HEK293 (cell line): ENCODE measurements around the gene DPH6.

Source experiments
- CTCF ChIA-PET: fragments of 350-600 bp; formaldehyde crosslinking; extraction: SDS; loops from one replicate; lab custom pipeline; 2021; ENCODE audit warnings: antibody characterized with exemption; lab: Yijun Ruan, JAX
- POLR2A ChIA-PET: fragments of 300-600 bp; formaldehyde crosslinking; extraction: SDS; loops from one replicate; lab custom pipeline; 2020; ENCODE audit warnings: antibody characterized with exemption, inconsistent platforms; lab: Yijun Ruan, JAX
- H3K27ac ChIP-seq: fragments of 200-500 bp; sonication (Bioruptor generic); 2 replicates; pipeline ENCODE4 v1.5.1; 2014; ENCODE audit warnings: low read depth, low read length, control low read depth, inconsistent platforms; ENCODE audit errors: extremely low read depth
- H3K36me3 ChIP-seq, 2 experiments: fragments of 200-500 bp in 1 of 2; sonication (Bioruptor generic) in 1 of 2; 1 replicate in 1 of 2; 2 replicates in 1 of 2; pipeline ENCODE4 v1.5.1; 2014 to 2017; ENCODE audit warnings: inconsistent platforms in 2 of 2, low read length in 2 of 2; ENCODE audit not compliant: control insufficient read depth in 2 of 2, insufficient read depth in 1 of 2
- H3K4me1 ChIP-seq: fragments of 200-500 bp; sonication (Bioruptor generic); 2 replicates; pipeline ENCODE4 v1.5.1; 2014; ENCODE audit warnings: mild to moderate bottlenecking, low read length, inconsistent platforms; ENCODE audit not compliant: control insufficient read depth, insufficient read depth
- H3K4me3 ChIP-seq: 2 replicates; pipeline ENCODE4 v1.5.1; 2011; ENCODE audit warnings: low read depth, mild to moderate bottlenecking, control low read depth, low read length, moderate library complexity
- H3K9me3 ChIP-seq: fragments of 200-500 bp; sonication (Bioruptor generic); 2 replicates; pipeline ENCODE4 v1.5.1; 2014; ENCODE audit warnings: low read depth, low read length, inconsistent platforms; ENCODE audit not compliant: control insufficient read depth, insufficient read depth
- BCL11A ChIP-seq: fragments of 450-650 bp; formaldehyde crosslinking; IDR thresholded peaks from 2 replicates; pipeline ENCODE4 v1.5.1; 2016; ENCODE audit warnings: low read depth, missing biosample characterization, missing genetic modification characterization
- KLF1 ChIP-seq: fragments of 450-650 bp; formaldehyde crosslinking; IDR thresholded peaks from 2 replicates; pipeline ENCODE4 v1.5.1; 2016; ENCODE audit warnings: missing biosample characterization, missing genetic modification characterization
- KLF16 ChIP-seq: fragments of 450-650 bp; formaldehyde crosslinking; IDR thresholded peaks from 2 replicates; pipeline ENCODE4 v1.5.1; 2017; ENCODE audit warnings: missing biosample characterization, missing genetic modification characterization
- OSR2 ChIP-seq: fragments of 450-650 bp; formaldehyde crosslinking; IDR thresholded peaks from 2 replicates; pipeline ENCODE4 v1.5.1; 2016; ENCODE audit warnings: missing biosample characterization, missing genetic modification characterization
- SALL2 ChIP-seq: fragments of 450-650 bp; formaldehyde crosslinking; IDR thresholded peaks from 2 replicates; pipeline ENCODE4 v1.5.0; 2017; ENCODE audit warnings: missing biosample characterization, mild to moderate bottlenecking, missing genetic modification characterization, borderline replicate concordance
- SETDB1 ChIP-seq: IDR thresholded peaks from one replicate; pipeline ENCODE4 v1.6.1; 2017; ENCODE audit warnings: mild to moderate bottlenecking, low read length, moderate library complexity, mixed read lengths; ENCODE audit not compliant: insufficient read length
- TCF7L2 ChIP-seq: IDR thresholded peaks from 2 replicates; pipeline ENCODE4 v1.6.1; 2011; ENCODE audit warnings: low read depth, mild to moderate bottlenecking, inconsistent platforms, low read length, moderate library complexity, borderline replicate concordance
- ZBTB1 ChIP-seq: fragments of 450-650 bp; formaldehyde crosslinking; IDR thresholded peaks from 2 replicates; pipeline ENCODE4 v1.5.1; 2016; ENCODE audit warnings: missing biosample characterization, missing genetic modification characterization
- ZBTB17 ChIP-seq: fragments of 450-650 bp; formaldehyde crosslinking; IDR thresholded peaks from 2 replicates; pipeline ENCODE4 v1.5.1; 2016; ENCODE audit warnings: missing biosample characterization, missing genetic modification characterization
- ZBTB21 ChIP-seq: fragments of 450-650 bp; formaldehyde crosslinking; IDR thresholded peaks from 2 replicates; pipeline ENCODE4 v1.5.1; 2017; ENCODE audit warnings: missing biosample characterization, missing genetic modification characterization
- ZBTB8A ChIP-seq: fragments of 450-650 bp; formaldehyde crosslinking; IDR thresholded peaks from 2 replicates; pipeline ENCODE4 v1.5.1; 2016; ENCODE audit warnings: missing biosample characterization, missing genetic modification characterization
- ZEB2 ChIP-seq: fragments of 450-650 bp; formaldehyde crosslinking; IDR thresholded peaks from 2 replicates; pipeline ENCODE4 v1.5.1; 2016; ENCODE audit warnings: missing biosample characterization, missing genetic modification characterization
- ZFP37 ChIP-seq: fragments of 450-650 bp; formaldehyde crosslinking; IDR thresholded peaks from 2 replicates; pipeline ENCODE4 v1.5.1; 2016; ENCODE audit warnings: missing biosample characterization, missing genetic modification characterization
- ZFP69B ChIP-seq: fragments of 450-650 bp; formaldehyde crosslinking; IDR thresholded peaks from 2 replicates; pipeline ENCODE4 v1.5.1; 2016; ENCODE audit warnings: missing biosample characterization, missing genetic modification characterization
- ZNF138 ChIP-seq: fragments of 450-650 bp; formaldehyde crosslinking; IDR thresholded peaks from 2 replicates; pipeline ENCODE4 v1.5.1; 2016; ENCODE audit warnings: missing biosample characterization, missing genetic modification characterization, borderline replicate concordance
- ZNF223 ChIP-seq: fragments of 450-650 bp; formaldehyde crosslinking; IDR thresholded peaks from 2 replicates; pipeline ENCODE4 v1.5.1; 2016; ENCODE audit warnings: missing biosample characterization, missing genetic modification characterization
- ZNF266 ChIP-seq: fragments of 450-650 bp; formaldehyde crosslinking; IDR thresholded peaks from 2 replicates; pipeline ENCODE4 v1.5.1; 2016; ENCODE audit warnings: missing biosample characterization, missing genetic modification characterization, low read depth
- ZNF302 ChIP-seq: fragments of 450-650 bp; formaldehyde crosslinking; IDR thresholded peaks from 2 replicates; pipeline ENCODE4 v1.5.1; 2016; ENCODE audit warnings: missing biosample characterization, missing genetic modification characterization, low read depth
- ZNF354C ChIP-seq: fragments of 450-650 bp; formaldehyde crosslinking; IDR thresholded peaks from 2 replicates; pipeline ENCODE4 v1.5.1; 2016; ENCODE audit warnings: missing biosample characterization, missing genetic modification characterization, low read depth, borderline replicate concordance
- ZNF501 ChIP-seq: fragments of 450-650 bp; formaldehyde crosslinking; IDR thresholded peaks from 2 replicates; pipeline ENCODE4 v1.5.1; 2016; ENCODE audit warnings: missing biosample characterization, missing genetic modification characterization
- ZNF530 ChIP-seq: fragments of 450-650 bp; formaldehyde crosslinking; IDR thresholded peaks from 2 replicates; pipeline ENCODE4 v1.5.1; 2016; ENCODE audit warnings: low read depth, missing biosample characterization, missing genetic modification characterization
- ZNF561 ChIP-seq: fragments of 450-650 bp; IDR thresholded peaks from 2 replicates; pipeline ENCODE4 v1.5.1; 2018; ENCODE audit warnings: missing biosample characterization, missing genetic modification characterization, borderline replicate concordance
- ZNF626 ChIP-seq: fragments of 450-650 bp; sonication (Bioruptor Pico); formaldehyde crosslinking; IDR thresholded peaks from 2 replicates; pipeline ENCODE4 v1.5.1; 2018; ENCODE audit warnings: missing biosample characterization, missing genetic modification characterization, inconsistent platforms
- ZNF76 ChIP-seq: fragments of 450-650 bp; formaldehyde crosslinking; IDR thresholded peaks from 2 replicates; pipeline ENCODE4; 2016; ENCODE audit warnings: low read depth, missing biosample characterization, missing genetic modification characterization, borderline replicate concordance
- ZNF785 ChIP-seq: fragments of 450-650 bp; formaldehyde crosslinking; IDR thresholded peaks from 2 replicates; pipeline ENCODE4 v1.5.1; 2016; ENCODE audit warnings: missing biosample characterization, missing genetic modification characterization
- ZSCAN30 ChIP-seq: fragments of 450-650 bp; IDR thresholded peaks from 2 replicates; pipeline ENCODE4 v1.5.1; 2018; ENCODE audit warnings: missing biosample characterization, mild to moderate bottlenecking, missing genetic modification characterization, moderate library complexity
- TF ChIP-seq, protein P1 (sequence below): fragments of 450-650 bp; formaldehyde crosslinking; IDR thresholded peaks from 2 replicates; pipeline ENCODE4 v1.5.1; 2016; ENCODE audit warnings: missing biosample characterization, missing genetic modification characterization
- TF ChIP-seq, protein P2 (sequence below): fragments of 450-650 bp; formaldehyde crosslinking; IDR thresholded peaks from 2 replicates; pipeline ENCODE4 v1.5.0; 2017; ENCODE audit warnings: missing biosample characterization, missing genetic modification characterization, borderline replicate concordance
- TF ChIP-seq, protein P3 (sequence below): fragments of 450-650 bp; formaldehyde crosslinking; IDR thresholded peaks from 2 replicates; pipeline ENCODE4 v1.5.1; 2016; ENCODE audit warnings: missing biosample characterization, missing genetic modification characterization
- TF ChIP-seq, protein P4 (sequence below): fragments of 450-650 bp; formaldehyde crosslinking; IDR thresholded peaks from 2 replicates; pipeline ENCODE4 v1.5.1; 2016; ENCODE audit warnings: missing biosample characterization, missing genetic modification characterization

DPH6 gene

DNA sequence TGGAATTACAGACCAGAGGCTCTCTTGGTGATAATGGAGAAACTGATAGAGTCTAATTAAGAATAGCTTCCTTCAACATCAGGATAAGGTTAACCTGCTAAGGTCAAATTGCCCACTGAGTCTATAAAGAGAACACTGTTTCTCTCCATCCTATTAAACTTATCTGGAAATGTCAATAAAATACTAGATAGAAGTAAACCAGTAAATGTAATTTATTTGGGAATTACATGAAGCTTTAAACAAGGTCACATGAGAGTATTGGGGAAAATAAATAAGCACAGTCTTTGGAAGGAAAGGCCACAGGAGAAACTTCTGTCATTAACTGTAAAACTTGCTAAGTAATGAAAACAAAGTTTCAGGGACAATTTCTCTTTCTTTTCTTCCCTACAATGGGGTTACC, 118.5 kb downstream of the DPH6 start:
- peaks cover 4% of the 10 kb centered on the region; the same call in 1 of the 2 replicates for H3K4me1 ChIP-seq
- no peaks in the 10 kb centered on the region for H3K36me3 ChIP-seq
- CTCF ChIA-PET = interaction anchor here (1.2 kb wide), 2 partner anchors 17 to 138 kb away, joined by 4 to 5 read pairs; no protein-coding TSS in a partner anchor
- POLR2A ChIA-PET = no interaction called here
- no peak overlapping the region for H3K27ac ChIP-seq
- TF ChIP-seq ZFP69B (tag by site-specific recombination) (no peak), OSR2 (tag by site-specific recombination) (no peak), ZSCAN30 (tag by site-specific recombination) (no peak), ZNF354C (tag by site-specific recombination) (no peak), TCF7L2 (no peak), KLF1 (tag by site-specific recombination) (no peak), BCL11A (tag by site-specific recombination) (no peak), SALL2 (tag by site-specific recombination) (no peak), ZBTB21 (no peak), ZNF501 (tag by site-specific recombination) (no peak), ZNF626 (tag by site-specific recombination) (no peak), SETDB1 (no peak), ZNF530 (tag by site-specific recombination) (no peak), ZNF138 (tag by site-specific recombination) (no peak), ZNF223 (tag by site-specific recombination) (no peak), ZNF302 (tag by site-specific recombination) (no peak)
- TF ChIP-seq, protein P1, sequence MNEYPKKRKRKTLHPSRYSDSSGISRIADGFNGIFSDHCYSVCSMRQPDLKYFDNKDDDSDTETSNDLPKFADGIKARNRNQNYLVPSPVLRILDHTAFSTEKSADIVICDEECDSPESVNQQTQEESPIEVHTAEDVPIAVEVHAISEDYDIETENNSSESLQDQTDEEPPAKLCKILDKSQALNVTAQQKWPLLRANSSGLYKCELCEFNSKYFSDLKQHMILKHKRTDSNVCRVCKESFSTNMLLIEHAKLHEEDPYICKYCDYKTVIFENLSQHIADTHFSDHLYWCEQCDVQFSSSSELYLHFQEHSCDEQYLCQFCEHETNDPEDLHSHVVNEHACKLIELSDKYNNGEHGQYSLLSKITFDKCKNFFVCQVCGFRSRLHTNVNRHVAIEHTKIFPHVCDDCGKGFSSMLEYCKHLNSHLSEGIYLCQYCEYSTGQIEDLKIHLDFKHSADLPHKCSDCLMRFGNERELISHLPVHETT (tag by site-specific recombination) = no peak
- TF ChIP-seq, protein P2, sequence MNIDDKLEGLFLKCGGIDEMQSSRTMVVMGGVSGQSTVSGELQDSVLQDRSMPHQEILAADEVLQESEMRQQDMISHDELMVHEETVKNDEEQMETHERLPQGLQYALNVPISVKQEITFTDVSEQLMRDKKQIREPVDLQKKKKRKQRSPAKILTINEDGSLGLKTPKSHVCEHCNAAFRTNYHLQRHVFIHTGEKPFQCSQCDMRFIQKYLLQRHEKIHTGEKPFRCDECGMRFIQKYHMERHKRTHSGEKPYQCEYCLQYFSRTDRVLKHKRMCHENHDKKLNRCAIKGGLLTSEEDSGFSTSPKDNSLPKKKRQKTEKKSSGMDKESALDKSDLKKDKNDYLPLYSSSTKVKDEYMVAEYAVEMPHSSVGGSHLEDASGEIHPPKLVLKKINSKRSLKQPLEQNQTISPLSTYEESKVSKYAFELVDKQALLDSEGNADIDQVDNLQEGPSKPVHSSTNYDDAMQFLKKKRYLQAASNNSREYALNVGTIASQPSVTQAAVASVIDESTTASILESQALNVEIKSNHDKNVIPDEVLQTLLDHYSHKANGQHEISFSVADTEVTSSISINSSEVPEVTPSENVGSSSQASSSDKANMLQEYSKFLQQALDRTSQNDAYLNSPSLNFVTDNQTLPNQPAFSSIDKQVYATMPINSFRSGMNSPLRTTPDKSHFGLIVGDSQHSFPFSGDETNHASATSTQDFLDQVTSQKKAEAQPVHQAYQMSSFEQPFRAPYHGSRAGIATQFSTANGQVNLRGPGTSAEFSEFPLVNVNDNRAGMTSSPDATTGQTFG = no peak
- TF ChIP-seq, protein P3, sequence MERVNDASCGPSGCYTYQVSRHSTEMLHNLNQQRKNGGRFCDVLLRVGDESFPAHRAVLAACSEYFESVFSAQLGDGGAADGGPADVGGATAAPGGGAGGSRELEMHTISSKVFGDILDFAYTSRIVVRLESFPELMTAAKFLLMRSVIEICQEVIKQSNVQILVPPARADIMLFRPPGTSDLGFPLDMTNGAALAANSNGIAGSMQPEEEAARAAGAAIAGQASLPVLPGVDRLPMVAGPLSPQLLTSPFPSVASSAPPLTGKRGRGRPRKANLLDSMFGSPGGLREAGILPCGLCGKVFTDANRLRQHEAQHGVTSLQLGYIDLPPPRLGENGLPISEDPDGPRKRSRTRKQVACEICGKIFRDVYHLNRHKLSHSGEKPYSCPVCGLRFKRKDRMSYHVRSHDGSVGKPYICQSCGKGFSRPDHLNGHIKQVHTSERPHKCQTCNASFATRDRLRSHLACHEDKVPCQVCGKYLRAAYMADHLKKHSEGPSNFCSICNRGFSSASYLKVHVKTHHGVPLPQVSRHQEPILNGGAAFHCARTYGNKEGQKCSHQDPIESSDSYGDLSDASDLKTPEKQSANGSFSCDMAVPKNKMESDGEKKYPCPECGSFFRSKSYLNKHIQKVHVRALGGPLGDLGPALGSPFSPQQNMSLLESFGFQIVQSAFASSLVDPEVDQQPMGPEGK (tag by site-specific recombination) = no peak
- H3K9me3 ChIP-seq = no peaks in the 10 kb centered on the region
- H3K4me3 ChIP-seq = no peak overlapping the region

DNA sequence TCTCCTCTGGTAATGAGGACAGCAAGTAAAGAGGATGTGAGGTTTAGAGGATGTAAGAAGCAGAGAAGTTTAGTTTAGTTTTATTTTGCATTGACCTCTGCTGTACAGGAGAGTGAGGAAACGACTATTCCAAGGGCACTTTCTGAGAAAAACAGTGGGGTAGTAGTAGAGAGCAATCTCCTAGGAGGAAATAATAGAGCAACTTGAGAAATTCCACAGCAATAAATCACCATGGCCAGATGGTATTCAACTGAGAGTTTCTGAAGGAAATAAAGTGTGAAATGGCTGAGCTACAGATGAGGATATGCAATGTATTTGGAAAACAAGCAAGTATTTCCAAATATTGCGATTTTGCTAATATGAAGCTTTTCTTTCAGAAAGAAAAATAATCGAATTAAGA, 118.9 kb downstream of the DPH6 start:
- Histone ChIP-seq H3K9me3 (no peaks in the 10 kb centered on the region), H3K4me3 (no peak overlapping the region), H3K4me1 (peaks cover 4% of the 10 kb centered on the region; the same call in 1 of the 2 replicates), H3K36me3 (no peaks in the 10 kb centered on the region), H3K27ac (no peak overlapping the region)
- ChIA-PET POLR2A (no interaction called here), CTCF (interaction anchor here (1.2 kb wide), 1 partner anchor 138 kb away, joined by 4 read pairs; no protein-coding TSS in a partner anchor)
- no peak for TF ChIP-seq ZBTB8A (tag by site-specific recombination)
- TF ChIP-seq ZBTB1 (tag by site-specific recombination) = no peak
- TF ChIP-seq ZNF561 = no peak
- no peak for TF ChIP-seq ZNF785 (tag by site-specific recombination)
- TF ChIP-seq ZEB2 (tag by site-specific recombination) = no peak
- no peak for TF ChIP-seq ZNF266 (tag by site-specific recombination)
- no peak for TF ChIP-seq ZFP37 (tag by site-specific recombination)
- no peak for TF ChIP-seq ZNF76 (tag by site-specific recombination)
- no peak for TF ChIP-seq KLF16 (tag by site-specific recombination)
- TF ChIP-seq, protein P4, sequence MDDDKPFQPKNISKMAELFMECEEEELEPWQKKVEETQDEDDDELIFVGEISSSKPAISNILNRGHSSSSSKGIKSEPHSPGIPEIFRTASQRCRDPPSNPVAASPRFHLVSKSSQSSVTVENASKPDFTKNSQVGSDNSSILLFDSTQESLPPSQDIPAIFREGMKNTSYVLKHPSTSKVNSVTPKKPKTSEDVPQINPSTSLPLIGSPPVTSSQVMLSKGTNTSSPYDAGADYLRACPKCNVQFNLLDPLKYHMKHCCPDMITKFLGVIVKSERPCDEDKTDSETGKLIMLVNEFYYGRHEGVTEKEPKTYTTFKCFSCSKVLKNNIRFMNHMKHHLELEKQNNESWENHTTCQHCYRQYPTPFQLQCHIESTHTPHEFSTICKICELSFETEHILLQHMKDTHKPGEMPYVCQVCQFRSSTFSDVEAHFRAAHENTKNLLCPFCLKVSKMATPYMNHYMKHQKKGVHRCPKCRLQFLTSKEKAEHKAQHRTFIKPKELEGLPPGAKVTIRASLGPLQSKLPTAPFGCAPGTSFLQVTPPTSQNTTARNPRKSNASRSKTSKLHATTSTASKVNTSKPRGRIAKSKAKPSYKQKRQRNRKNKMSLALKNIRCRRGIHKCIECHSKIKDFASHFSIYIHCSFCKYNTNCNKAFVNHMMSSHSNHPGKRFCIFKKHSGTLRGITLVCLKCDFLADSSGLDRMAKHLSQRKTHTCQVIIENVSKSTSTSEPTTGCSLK (tag by site-specific recombination) = no peak
- TF ChIP-seq ZBTB17 (tag by site-specific recombination) = no peak
